NCI-H1694 (cell line): ENCODE measurements around the gene ZIK1.

Source experiments
- DNase-seq: peaks from one replicate; lab custom pipeline; 2025; lab: John Stamatoyannopoulos, UW

The ZIK1 gene

DNA sequence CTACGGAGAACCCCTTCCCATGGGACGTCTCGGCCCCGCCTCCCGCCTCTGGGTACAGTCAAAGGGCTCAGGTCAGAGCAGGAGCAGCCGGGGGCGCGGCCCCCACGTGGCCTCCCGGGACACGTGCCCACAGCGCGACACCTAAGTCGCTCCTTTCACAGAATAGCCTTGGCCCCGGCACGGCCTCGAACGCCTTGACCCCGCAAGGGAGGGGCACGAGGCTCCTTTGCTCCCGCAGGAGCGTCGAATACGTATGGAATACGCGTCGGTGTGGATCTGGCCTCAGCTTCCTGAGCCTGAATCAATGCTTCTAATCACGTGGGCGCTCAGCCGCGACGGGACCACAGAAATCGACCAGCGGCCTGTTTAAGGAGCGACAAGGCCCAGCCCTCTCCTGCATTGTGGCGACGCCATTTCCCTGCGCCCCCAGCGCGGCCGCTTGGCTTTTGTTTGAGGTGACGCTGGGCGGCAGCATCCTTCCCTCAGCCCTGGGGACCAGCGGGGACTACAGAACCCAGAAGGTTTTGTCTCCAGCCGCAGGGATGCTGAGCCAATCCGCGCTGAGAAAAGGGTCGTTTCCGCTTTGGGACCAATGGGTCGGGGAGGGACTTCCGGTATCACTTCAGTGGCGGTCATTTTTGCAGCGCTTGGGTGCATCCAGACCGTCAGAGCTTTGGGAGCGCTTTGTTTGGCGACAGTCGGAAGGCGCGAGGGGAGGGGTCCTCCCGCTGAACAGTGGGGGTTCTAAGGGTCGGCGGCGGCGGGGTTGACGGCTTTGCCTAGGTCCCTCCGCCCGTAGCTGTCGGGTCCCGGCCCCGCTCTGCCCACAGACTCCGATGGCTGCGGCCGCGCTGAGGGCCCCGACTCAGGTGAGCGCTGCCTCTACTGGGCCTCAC is at the start of gene ZIK1:
Gene ZIK1, plus strand, starts transcription at position 625 of the 896 bp plus-strand sequence. Its CDS starts 212 bp downstream, at position 837.
- DNase-seq = peak; percentile 89

GRCh38 chr19:57537953-57538547 is 45.9 kb upstream of the ZIK1 start:
- DNase-seq = no peak

GRCh38 chr19:57546513-57546912 is 37.4 kb upstream of the ZIK1 start:
- no peak for DNase-seq

- DNase-seq = no peak
Measured at GRCh38 chr19:57552432-57552831, 31.5 kb upstream of the ZIK1 start.

- DNase-seq = no peak
Measured at GRCh38 chr19:57557659-57558058, 26.3 kb upstream of the ZIK1 start.

- no peak for DNase-seq
Measured at GRCh38 chr19:57558525-57558924, 25.4 kb upstream of the ZIK1 start.

GRCh38 chr19:57559008-57559403 is 24.9 kb upstream of the ZIK1 start:
- DNase-seq = no peak

DNA sequence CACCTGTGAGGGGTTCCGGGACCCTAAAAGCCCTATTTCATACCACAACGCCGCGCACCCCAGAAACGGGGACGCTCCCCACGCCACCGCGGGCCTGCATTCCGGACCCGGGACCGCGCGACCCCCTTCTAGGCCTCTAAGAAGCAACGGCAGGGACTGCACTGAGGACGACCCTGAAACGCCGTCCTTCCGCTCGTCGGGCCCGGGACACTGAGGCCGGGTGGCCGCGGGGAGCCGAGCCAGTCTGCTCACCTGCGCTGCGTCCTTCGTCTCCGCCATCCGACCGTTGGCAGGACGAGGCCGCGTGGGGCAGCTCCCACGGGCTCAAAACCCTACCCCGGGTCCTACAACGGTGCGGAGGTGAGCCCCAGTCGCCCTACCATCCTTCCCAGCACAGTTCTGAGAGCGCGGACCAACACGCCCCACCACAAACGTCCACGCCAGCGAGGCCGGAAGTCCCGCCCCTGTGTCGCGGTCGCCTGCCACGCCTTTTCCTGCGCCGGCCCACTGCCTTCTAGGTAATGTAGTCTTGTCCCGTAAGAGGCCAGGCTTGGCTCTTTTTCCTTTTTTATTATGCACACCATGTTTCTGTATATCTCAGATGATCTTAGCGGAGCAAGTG is 24.4 kb upstream of the ZIK1 start, which contains the start of gene ZNF550:
Gene ZNF550, minus strand, starts transcription at position 460 of the 622 bp plus-strand sequence. Its CDS starts 181 bp downstream, at position 279.
- DNase-seq = peak; percentile 77

GRCh38 chr19:57560049-57560491 is 23.9 kb upstream of the ZIK1 start:
- no peak for DNase-seq

DNA sequence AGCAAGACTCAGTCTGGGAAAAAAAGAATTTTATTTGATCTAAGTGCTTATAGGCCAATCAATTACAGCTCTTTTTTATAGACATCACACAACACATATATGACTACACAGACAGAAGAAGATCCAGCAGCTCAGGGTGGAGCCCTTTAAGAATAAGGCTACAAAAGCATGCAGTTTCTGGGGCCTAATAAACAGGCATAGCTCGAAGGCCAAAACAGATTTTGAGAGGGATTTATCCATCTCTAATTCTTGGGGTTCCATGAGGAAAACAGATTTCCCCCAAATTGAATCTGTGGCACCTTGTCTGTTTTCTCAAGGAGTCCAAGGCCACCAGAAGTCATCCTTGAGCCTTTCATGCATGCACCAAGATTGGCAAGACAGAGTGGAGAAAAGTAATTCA is 20.4 kb upstream of the ZIK1 start:
- DNase-seq = no peak

DNA sequence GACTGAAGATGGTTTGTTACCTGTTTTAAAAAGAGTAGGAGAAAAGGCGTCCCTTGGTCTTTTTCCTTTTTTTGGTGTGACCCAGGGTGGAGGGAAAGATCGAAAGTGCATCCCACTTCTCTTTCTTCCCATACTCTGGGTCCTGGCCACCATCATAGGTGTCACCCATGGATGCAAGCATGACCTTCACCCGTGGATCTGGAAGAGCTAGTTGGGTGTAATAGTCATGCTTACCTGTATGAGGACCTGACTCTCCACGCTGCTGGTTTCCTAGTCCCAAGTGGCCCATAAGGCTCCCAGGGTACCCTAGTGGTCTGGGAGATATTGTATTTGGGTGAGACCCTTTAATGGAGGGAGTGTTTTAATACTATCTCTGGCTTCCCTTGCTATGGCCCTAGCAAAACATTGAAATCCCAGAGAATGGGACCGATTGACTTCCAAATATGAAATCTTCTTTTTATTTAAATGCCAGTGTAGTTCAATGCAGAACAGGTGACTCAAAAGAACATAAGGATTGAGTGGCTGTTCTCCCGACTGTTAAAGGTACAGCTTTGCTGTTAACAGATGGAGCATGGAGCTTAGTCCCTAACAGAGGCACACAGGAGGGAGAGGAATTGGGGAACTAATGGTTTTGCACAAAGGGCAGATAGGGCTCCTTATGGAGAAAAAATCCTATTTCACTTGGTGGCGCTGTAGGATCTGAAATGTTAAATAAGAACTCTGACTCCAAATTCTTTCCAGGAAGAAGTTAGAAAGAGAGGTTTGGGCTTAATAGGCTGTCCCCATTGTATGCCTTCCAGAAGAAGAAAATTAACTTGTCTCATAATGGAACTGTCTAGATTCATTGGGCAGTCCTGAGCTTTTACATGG is 17.3 kb upstream of the ZIK1 start:
- no peak for DNase-seq

DNA sequence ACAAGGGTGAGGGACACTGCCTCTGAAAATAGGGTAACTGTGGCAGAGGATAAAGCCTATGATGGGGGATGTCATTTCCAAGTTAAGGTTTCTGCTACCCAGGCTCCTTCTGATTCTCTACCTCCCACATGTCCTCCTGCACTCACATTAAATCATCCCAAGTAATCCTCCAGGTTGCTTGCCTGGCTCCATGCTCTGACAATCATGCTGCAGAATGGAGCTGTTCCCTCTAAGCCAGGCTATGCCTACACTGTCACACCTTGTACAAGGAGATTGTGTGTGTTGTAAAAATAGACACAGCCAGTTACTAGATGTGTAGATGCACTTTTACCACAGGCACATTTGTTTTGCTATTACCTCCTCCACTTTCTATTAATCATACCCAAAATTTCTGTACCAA is 13.2 kb upstream of the ZIK1 start:
- DNase-seq = no peak

DNA sequence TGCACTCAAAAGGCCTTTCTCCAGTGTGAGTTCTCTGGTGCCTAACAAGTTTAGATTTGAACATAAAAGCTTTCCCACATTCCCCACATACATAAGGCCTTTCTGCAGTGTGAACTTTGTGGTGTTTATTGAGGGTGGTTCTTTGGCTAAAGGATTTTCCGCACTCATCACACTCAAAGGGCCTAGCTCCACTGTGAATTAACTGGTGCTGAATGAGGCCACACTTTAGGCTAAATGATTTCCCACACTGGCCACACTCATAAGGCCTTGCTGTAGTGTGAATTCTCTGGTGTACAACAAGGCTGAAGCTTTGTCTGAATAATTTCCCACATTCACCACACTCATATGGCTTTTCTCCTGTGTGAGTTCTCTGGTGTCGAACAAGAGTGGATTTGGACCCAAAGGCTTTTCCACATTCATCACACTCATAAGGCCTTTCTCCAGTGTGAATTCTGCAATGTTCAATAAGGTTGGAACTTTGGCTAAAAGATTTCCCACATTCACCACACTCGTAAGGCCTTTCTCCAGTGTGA is 11.5 kb upstream of the ZIK1 start:
- DNase-seq = no peak

- DNase-seq = no peak
Measured at GRCh38 chr19:57576661-57577060, 7.3 kb upstream of the ZIK1 start.

GRCh38 chr19:57578487-57579205 is 5.3 kb upstream of the ZIK1 start, which contains the start of gene ZNF416:
ZNF416 (minus strand) TSS chr19:57578911; CDS start chr19:57578704, 207 bp downstream.
- DNase-seq = peak; percentile 98

GRCh38 chr19:57583104-57583520 is 833 bp upstream of the ZIK1 start:
- no peak for DNase-seq

DNA sequence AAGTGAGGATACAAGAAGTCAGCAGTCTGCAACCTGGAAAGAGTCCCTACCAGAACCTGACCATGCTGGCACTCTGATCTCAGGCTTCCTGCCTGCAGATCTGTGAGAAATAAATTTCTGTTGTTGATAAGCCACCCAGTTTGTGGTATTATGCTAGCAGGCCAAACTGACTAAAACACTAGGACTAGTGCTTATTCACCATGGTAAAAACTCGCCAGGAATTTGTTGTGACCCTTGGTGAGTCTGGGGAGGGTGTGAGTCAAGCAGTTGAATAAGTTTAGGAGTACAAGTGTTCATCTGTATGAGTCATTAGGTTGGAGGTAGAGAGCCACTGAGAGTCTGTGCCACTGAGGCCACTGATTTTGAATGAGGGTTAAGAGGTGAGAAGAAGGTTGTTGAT is 3.6 kb downstream of the ZIK1 start:
- DNase-seq = no peak

DNA sequence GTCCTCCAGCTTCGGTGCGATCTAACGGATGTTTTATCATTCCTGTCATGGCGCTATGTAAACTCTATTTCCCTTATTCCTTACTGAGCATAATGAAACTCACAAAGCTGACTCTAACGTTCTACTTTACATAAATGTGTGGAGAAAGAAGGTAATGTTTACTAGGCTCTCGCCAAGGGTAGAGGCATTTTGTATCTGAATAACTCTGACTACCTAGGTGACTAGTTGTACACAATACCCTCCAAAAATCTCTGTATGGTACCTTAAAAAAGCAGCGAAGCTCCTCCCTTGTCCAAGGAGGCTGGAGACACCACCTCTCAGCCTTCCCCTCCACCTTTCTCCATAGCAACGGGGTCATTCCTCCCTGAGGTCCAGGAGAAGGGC is 15.4 kb downstream of the ZIK1 start:
- no peak for DNase-seq

DNA sequence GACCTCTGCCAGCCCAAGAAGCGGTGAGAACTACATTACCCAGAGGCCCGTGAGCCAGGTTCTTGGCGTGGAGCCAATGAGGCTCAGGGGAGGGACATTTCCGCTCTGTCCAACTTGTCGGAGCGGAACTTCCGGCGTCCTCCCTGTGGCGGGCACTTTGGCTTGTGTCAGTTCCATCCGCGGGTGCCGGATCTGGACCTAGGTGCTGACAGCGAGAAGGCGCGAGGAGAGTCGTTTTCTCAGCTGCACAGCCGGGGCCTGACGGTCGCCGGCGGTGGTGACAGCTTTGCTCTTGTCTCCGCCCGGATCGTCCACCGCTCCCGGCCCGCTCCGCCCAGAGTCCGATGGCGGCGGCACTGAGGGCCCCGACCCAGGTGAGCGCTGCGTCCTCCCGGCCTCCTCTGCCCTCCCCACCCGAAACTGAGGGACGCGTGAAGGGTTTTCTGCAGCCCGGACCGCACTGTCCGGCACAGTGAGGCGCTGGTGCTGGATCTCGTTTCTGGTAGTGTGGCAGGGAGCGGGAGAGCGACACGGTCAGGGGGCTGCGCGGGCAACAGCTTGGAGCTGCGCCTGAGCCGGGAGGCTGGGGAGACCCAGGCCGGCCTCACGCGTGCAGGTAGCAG is 15.9 kb downstream of the ZIK1 start, which contains the start of gene ZNF530:
Gene ZNF530, plus strand, starts transcription at position 125 of the 623 bp plus-strand sequence. CDS start 4,461 bp downstream, outside the sequence.
- peak; percentile 85 for DNase-seq

DNA sequence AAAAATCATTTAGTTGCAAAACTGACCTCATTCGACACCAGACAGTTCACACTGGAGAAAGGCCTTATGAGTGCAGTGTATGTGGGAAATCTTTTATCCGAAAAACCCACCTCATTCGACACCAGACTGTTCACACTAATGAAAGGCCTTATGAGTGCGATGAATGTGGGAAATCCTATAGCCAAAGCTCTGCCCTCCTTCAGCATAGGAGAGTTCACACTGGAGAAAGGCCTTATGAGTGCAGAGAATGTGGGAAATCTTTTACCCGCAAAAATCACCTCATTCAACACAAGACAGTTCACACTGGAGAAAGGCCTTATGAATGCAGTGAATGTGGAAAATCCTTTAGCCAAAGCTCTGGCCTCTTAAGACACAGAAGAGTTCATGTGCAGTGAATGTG is 23.0 kb downstream of the ZIK1 start:
- DNase-seq = no peak
